Left ventricle myocardium inferior (tissue), 1 donor: ENCODE data around the gene MCRIP1. TPM values are rescaled to one million over a fixed set of nuclear protein-coding genes. Genes with fewer than 3 reads are reported as not detected.

Experiments used
- DNase-seq: peaks from one replicate; pipeline ENCODE4 v3.0.0-alpha.2; 2020
- H3K27ac ChIP-seq: fragments of 200-600 bp; replicated peaks from 2 replicates; pipeline ENCODE4 v1.8.0; 2021
- H3K27me3 ChIP-seq: fragments of 200-600 bp; 2 replicates; pipeline ENCODE4 v1.8.0; 2021; ENCODE audit warnings: low read depth
- H3K36me3 ChIP-seq: fragments of 200-600 bp; 2 replicates; pipeline ENCODE4 v1.8.0; 2021
- H3K4me1 ChIP-seq: fragments of 200-600 bp; 2 replicates; pipeline ENCODE4 v1.8.0; 2021
- H3K4me3 ChIP-seq: fragments of 200-600 bp; 2 replicates; pipeline ENCODE4 v1.8.0; 2021; ENCODE audit warnings: mild to moderate bottlenecking, moderate library complexity
- H3K9me3 ChIP-seq: fragments of 200-600 bp; replicated peaks from 2 replicates; pipeline ENCODE4 v1.8.0; 2021
- intact Hi-C: fragments of 100-400 bp; cut with micrococcal nuclease; formaldehyde crosslinking; loops from one replicate; pipeline ENCODE4 v1.11.0; 2022
- total RNA-seq: library from RNA; stranded (reverse); fragmentation: NEBNext Ultra II Directional; extraction: Animal tissue kit (Norgen Biotek cat#: 25700); gene quantifications from one replicate; pipeline ENCODE4 v1.2.1, GENCODE V29; 2021
- TF ChIP-seq, protein P1 (sequence below): fragments of 200-600 bp; IDR thresholded peaks from 2 replicates; pipeline ENCODE4 v1.8.0; 2021; ENCODE audit warnings: antibody characterized with exemption, mild to moderate bottlenecking, borderline replicate concordance
- donor health status: DM: no; HTN: yes; CAD: no; lungs with severe emphysema.

Gene MCRIP1
- total RNA-seq, 1 donor from 2014 or later = 110 TPM

GRCh38 chr17:81822312-81822637, 10.8 kb downstream of the MCRIP1 start:
- H3K36me3 ChIP-seq = peaks cover 10% of the 10 kb centered on the region
- no peak overlapping the region for H3K4me3 ChIP-seq
- intact Hi-C loops = no loop called here
- TF ChIP-seq, protein P1, sequence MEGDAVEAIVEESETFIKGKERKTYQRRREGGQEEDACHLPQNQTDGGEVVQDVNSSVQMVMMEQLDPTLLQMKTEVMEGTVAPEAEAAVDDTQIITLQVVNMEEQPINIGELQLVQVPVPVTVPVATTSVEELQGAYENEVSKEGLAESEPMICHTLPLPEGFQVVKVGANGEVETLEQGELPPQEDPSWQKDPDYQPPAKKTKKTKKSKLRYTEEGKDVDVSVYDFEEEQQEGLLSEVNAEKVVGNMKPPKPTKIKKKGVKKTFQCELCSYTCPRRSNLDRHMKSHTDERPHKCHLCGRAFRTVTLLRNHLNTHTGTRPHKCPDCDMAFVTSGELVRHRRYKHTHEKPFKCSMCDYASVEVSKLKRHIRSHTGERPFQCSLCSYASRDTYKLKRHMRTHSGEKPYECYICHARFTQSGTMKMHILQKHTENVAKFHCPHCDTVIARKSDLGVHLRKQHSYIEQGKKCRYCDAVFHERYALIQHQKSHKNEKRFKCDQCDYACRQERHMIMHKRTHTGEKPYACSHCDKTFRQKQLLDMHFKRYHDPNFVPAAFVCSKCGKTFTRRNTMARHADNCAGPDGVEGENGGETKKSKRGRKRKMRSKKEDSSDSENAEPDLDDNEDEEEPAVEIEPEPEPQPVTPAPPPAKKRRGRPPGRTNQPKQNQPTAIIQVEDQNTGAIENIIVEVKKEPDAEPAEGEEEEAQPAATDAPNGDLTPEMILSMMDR = no peak
- H3K9me3 ChIP-seq = no peaks in the 10 kb centered on the region
- H3K4me1 ChIP-seq = peaks cover 32% of the 10 kb centered on the region
- no peak for DNase-seq
- H3K27ac ChIP-seq = peak overlapping the region; percentile 93
- H3K27me3 ChIP-seq = no peaks in the 10 kb centered on the region

DNA sequence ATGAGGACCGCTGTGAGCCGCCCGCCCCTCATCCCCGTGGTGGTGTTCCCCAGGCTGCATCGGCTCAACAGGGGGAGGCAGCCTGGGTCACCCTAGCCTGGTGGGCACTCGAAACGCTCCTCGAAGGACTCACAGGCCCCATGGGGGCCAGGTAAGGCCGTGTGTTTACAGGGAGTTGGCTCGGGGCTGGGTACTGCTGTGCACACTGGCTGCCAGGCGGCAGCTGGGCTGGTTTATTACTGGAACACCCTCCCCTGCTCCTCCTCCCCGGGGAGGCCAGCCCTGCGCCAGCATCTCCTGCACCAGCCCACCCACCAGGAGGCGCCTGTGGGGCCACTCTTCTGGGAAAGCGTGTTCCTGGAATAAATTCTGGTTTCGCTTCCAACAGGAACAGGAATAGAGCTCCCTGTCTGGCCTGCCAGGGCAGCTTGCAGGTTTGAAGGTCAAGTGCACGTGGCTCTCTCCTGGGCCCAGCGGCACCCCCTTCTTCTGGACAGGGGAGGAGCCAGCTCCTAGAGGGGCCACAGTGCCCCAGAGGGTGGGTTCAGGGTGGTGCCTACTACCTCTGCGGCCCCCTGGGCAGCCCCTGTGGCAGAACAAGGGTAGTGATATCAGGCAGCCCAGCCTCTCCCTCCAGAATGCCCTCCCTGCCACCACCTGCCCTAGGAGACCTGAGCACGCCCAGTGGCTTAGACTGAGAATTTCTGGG, 11.3 kb downstream of the MCRIP1 start:
- intact Hi-C loops = no loop called here
- no peaks in the 10 kb centered on the region for H3K9me3 ChIP-seq
- no peaks in the 10 kb centered on the region for H3K27me3 ChIP-seq
- TF ChIP-seq, protein P1 = peak; percentile 79
- peaks cover 10% of the 10 kb centered on the region for H3K36me3 ChIP-seq
- no peak overlapping the region for H3K4me3 ChIP-seq
- H3K4me1 ChIP-seq = peaks cover 32% of the 10 kb centered on the region
- peak overlapping the region; percentile 93 for H3K27ac ChIP-seq
- peak; percentile 84 for DNase-seq

- peaks cover 32% of the 10 kb centered on the region for H3K4me1 ChIP-seq
These were observed 11.9 kb downstream of the MCRIP1 start for GRCh38 chr17:81821147-81821546.

DNA sequence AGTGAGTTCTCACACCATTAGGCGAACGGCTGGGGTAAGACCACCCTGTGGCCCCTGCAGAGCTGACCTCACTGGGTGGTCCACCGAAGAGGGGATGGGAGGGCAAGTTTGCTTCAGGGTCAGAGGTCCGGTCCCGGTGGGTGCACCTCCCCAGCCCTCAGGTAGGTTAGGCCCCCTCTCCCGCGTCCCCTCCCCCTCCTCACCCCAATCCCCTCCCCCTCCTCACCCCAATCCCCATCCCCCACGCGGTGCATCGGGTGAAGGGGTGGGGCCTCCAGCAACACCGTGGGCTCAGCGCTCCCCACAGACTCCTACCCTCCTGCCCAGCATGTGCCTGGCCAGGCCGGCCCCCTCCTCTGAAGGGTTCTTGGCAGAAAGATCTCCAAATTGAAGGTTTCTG, 13.4 kb downstream of the MCRIP1 start:
- DNase-seq = no peak
- H3K4me1 ChIP-seq = peaks cover 20% of the 10 kb centered on the region
- peaks cover 9% of the 10 kb centered on the region for H3K27me3 ChIP-seq
- H3K4me3 ChIP-seq = no peak overlapping the region
- H3K27ac ChIP-seq = no peak overlapping the region
- H3K9me3 ChIP-seq = no peaks in the 10 kb centered on the region
- TF ChIP-seq, protein P1 = no peak
- peaks cover 10% of the 10 kb centered on the region for H3K36me3 ChIP-seq
- intact Hi-C loops = no loop called here

More at GRCh38 chr17:81821147-81821546, 11.9 kb downstream of the MCRIP1 start:
- DNase-seq = no peak
- Histone ChIP-seq H3K36me3 (peaks cover 10% of the 10 kb centered on the region), H3K27ac (peak overlapping the region; percentile 93), H3K9me3 (no peaks in the 10 kb centered on the region), H3K27me3 (no peaks in the 10 kb centered on the region), H3K4me3 (no peak overlapping the region)
- TF ChIP-seq, protein P1 = no peak
- intact Hi-C loops = no loop called here

GRCh38 chr17:81817758-81818147, 15.3 kb downstream of the MCRIP1 start:
- intact Hi-C loops = no loop called here
- Histone ChIP-seq H3K27ac (no peak overlapping the region), H3K4me3 (no peak overlapping the region), H3K4me1 (peaks cover 17% of the 10 kb centered on the region), H3K36me3 (no peaks in the 10 kb centered on the region), H3K27me3 (peaks cover 22% of the 10 kb centered on the region), H3K9me3 (no peaks in the 10 kb centered on the region)
- no peak for DNase-seq
- TF ChIP-seq, protein P1 = no peak
